HG03159 (cell line): ENCODE results near the gene ADAMTSL2.

Source experiments
- ATAC-seq: cut with Tn5 transposase; IDR thresholded peaks from one replicate; pipeline ENCODE4 v1.9.1; 2021; ENCODE audit warnings: mild to moderate bottlenecking, moderate library complexity; ENCODE audit not compliant: unreplicated experiment

ADAMTSL2 gene

DNA sequence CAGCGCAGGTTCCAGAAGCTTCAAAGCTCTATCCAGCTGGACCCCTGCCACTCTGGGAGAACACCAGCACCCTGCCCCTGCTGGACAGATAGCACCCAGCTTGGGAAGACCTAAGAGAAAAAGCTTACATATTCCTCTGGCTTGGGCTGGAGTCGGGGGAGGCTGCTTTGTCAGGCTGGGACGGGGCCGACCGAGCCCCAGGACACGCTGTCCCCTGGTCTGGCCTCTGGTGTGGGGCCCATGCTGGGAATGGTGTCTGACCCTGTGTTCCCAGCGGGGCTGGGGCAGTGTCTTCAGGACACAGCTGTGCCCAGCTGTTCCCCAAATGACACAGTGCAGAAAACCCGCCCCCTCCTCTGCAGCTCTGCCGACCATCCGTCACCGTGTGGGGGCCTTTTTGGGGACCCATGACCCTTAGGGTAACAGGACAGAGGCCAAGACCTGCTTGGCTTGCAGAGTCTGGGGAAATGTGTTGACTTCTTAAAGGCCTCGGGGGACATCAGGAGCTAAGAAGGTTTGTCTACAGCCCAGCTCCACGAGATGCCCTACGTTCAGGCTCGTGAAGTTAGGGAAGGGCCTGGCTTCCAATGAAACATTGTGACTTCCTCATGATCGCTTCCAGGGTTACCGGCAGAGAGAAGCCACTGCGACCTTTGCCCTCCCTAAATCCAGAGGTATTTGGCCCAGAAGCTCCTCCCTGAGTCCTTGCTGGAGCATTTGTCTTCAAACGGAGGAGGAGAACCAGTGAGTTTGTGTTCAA, 35.2 kb upstream of the ADAMTSL2 start:
- no peak for ATAC-seq

DNA sequence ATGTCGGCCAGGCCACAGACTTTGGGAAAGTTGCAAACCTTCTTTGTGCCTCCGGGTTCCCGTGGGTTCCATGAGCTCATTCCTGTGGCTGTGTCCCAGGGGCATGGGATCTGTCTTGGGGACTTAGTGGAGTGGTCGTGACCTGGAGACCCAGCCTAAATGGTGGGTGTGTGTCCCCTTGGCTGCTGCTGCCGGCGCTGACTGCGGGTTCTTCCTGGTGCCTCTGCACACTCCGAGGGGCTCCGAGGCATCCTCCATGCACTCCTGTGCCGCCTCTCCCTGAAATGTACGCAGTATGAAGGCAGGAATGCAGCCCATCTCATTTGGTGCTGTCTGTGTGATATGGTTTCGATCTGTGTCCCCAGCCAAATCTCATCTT, 34.6 kb upstream of the ADAMTSL2 start:
- ATAC-seq, result no peak

DNA sequence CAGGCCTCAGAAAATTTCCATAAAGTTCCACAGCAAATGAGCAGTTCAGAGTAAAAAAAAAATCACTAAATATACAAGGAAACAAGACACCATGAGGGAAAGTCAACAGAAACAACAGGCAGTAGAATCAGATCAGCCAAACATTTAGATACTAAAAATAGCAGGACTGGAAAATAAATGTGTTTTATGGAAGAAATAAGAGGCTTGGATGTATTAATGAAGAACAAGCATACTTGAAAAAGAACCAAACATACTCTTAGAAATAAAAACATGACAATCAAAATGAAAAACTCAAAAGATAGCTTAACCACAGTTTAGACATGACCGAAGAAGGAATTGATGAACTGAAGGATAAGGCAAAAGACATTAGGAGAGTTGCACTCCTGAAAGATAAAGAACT, 32.4 kb upstream of the ADAMTSL2 start:
- no peak for ATAC-seq

DNA sequence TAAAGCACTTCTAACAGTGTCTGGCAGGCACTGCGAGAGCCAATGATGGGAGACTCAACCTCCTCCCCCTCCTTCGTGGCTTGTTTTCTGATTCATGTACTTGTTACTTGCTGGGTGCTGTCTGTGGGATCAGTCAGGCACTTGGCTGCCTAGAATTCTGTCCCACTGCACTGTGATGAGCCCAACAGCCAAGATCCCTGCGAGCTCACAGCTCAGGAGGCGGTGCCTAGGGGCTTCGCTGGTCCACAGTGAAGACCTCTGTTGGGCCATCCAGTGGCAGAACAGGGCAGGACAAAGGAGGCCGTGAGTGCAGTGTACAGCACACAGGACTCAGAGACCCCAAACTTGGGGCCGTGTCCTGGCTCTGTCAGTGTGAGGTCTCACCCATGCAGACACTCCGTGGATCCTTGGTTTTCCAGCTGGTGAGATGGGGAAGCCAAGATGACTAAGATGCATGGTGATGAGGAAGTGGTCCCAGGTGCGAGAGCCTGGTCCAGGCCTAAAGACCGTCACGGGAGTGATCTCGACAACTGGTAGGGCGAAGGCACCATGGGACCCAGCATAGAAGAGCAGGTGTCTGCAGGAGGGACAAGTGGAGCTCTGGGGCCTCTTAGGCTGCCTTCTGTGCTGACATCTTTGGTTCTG, 29.2 kb upstream of the ADAMTSL2 start:
- ATAC-seq, result no peak

DNA sequence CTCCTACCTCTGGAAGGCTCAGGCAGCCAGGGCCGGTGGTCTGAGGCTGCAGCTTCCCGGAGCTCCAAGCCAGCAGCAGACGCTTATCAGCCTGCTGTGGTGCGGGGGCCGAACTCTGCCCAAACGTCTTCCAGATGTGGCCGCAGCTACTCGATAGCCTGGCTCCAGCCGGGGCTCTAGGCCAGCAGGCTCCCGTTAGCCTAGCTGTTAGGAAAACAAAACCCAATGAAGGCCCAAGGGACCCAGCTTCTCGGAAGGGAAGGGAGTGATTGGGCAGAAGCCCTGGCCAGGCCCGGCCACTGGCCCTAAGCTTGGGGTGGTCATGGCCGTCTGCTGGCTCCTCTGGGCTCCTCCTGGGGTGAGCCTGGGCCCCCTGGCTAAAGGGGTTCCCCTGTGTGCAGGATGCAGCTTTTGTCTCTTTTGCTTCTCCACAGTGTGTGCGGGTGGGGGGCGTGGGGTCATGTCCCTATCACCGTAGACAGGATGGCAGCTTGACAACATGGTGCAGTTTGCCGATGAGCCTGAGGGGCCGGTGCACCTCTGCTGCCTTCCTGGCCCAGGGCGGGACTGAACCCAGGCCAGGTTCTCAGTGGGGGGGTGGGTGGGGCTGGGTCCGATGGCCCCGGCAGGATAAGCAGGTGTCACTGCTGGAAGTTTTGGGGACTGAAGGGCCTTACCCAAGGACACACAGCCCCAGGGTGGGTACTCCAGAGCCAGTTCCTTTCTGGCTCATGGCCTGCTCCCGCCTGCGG, 28.4 kb upstream of the ADAMTSL2 start:
- no peak for ATAC-seq

DNA sequence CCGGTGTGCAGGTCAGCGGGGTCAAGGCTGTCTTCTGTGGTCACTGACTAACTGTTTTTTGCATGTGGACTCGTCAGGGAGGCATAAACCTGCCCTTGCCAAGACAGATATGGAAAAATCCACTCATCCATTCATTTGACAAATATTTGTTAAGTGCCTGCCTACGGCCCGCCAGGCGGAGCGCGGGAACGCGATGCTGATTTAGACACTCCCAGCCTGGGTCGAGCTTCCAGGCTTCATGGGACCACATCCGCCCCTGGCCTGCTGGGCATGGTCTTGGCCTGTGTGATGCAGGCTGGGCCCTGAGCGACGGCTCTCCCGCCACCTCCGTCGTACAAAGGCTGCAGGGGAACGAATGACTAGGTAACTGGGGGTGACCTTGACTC, 27.9 kb upstream of the ADAMTSL2 start:
- ATAC-seq, result no peak

DNA sequence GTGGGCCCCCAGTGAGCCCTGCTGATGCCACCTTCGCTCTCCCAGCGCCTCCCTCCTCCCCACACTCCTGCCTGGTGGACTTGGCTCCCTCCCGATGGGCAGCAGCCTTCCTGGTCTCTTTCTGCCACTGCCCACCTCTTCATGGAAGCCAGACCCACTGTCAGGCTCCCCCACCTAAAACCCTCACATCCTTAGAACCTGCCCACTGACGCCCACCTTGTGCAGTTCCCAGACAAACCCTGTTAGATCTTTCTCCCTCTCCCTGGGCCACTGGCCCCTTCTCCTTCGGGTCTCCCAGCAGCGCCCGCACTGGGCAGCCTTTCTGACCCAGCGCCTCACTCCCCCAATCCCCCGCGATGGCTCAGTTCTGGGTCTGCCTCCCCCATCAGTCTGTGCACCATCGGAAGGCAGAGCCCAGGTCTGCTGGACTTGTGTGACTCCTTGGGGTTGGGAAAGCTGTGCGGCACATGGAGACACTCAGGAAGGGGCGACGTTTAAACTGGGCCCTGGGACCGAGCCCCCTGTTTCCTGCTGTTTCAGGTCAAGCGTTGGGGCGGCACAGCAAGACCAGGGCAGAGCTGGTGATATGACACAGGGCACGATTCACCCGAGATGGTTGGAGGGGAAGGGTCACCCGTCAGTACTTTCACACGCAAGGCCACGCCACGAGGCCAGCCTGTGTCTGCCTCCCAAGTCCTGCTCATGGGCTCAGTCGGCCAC, 27.1 kb upstream of the ADAMTSL2 start:
- no peak for ATAC-seq

DNA sequence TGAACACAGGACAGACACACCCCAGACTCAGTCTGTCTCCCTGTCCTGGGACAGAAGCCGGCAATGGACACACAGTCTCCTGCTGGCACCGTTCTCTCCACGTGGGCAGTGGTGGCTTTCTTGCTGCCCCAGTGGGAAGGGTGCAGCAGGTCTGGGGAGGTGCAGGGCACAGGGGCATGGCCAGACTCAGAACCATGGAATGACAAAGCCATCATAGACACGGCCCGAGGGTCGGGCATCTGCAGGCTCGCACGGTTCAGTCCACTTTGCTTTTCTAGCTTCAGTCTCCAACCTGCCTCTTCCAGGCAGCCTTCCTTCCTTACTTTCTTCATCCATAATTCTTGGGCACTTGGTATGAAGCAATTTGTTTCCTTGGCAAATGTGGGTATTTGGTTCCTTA, 26.5 kb upstream of the ADAMTSL2 start:
- ATAC-seq, result no peak

DNA sequence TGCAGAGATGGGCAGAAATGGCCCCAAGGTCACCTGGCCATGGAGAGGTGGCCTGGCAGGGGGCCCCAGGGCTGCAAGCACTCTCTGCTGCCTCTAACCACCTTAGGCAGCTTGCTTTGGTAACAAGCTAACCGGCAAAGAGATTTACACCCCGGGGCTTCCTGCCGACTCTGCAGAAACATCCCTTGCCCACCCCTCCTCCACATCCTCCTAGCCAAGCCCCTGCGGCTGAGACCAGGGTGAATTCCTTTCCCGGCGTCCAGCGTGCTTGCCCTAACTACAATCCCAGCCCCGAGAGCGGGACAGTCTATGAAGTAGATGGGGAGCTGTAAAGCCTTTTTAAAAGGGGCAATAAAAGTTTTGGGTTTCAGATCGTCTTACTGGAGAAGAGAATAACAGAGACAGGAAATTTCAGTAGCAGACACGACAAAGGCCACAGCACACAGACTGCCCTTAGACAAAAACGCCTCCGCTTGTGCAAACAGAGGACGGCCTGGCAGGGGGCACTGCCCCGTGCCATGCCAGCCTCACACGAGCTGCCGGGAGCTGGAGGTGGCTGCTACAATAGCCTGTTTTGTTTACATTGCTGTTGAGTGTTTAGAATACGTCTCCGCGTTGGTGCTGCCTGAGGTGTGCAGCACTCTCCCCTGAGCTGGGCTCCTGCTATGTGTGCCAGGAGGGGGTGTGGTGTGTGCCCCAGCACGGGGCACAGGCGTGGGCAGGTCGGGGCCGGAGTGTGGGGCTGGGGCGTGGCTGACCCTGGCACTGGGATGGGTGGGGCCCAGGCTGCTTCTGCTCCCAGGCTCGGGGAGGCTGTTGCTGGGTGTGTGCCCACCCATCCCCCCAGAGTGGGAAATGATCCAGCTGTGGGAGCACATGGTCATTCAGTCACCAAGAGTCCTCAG, 25.1 kb upstream of the ADAMTSL2 start:
- no peak for ATAC-seq

DNA sequence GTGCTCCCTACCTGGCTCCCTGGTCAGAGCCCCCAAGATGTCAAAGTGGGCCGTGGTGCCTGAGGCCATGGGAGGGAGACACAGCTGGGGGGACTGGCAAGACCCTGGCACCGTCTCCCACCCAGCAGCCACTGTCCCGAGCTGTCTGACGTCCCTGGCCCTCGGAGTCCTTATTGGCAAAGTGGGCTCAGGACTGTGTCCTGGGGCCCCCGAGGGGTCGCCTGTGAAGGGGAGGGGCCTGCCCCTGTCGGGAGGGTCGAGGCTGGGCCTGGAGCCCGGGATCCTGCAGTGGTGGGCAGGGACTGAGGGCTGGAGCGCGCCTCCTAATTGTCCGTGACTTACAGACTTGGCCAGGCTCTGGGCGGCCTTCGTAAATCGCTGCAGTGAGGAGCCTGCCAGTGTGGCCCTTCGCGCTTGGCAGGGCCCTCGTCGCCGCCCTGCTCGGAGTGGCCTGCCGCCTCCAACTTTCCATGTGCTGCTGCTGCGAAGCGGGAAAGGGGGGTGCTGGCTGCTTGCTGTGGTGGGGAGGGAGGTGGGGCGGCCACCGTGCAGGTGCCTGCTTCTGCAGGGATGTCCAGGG, 23.5 kb upstream of the ADAMTSL2 start:
- ATAC-seq, result no peak

DNA sequence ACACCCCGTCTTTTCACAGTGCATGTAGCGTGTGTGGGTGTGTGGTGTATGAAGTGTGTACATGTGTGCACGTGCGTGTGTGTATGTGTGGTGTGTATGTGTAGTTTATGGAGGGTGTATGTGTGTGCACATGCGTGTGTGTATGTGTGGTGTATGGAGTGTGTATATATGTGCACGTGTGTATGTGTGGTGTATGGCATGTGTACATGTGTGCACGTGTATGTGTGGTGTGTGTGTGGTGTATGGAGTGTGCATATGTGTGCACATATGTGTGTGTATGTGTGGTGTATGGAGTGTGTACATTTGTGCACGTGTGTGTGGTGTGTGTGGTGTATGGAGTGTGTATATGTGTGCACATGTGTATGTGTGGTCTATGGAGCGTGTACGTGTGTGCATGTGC, 22.9 kb upstream of the ADAMTSL2 start:
- ATAC-seq, result no peak

DNA sequence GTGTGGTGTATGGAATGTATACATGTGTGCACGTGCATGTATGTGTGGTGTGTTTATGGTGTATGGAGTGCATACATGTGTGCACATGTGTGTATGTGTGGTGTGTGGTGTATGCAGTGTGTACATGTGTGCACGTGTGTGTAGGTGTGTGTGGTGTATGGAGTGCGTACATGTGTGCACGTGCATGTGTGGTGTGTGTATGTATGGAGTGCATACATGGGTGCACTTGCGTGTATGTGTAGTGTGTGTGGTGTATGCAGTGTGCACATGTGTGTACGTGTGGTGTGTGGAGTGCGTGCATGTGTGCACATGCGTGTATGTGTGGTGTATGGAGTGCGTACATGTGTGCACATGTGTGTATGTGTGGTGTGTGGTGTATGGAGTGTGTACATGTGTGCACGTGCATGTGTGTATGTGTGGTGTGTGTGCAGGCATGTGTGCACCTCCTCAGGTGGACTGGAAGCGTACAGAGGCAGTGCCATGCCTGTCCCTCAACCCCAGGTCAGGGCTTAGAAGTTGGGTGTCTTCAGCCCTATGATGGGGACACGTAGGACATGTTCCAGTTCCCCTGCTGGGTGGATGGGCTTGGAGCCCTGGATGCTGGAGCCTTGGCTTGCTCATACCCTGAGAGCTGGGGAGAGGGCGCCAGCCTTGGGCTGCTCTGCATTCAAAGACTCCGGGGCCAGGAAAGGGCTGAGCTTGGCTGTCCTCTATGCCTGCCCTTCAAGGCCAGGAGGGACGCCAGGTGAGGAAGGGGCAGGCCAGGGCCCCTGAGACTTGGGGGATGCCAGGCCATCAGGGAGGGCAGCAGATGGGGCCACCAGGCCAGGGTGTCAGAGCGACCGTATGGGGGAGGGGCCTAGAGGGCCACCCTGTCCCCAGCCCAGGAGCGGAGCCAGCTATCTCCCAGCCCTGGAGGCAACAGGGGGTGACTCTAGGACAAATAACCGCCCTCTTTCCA, 22.0 kb upstream of the ADAMTSL2 start:
- no peak for ATAC-seq

DNA sequence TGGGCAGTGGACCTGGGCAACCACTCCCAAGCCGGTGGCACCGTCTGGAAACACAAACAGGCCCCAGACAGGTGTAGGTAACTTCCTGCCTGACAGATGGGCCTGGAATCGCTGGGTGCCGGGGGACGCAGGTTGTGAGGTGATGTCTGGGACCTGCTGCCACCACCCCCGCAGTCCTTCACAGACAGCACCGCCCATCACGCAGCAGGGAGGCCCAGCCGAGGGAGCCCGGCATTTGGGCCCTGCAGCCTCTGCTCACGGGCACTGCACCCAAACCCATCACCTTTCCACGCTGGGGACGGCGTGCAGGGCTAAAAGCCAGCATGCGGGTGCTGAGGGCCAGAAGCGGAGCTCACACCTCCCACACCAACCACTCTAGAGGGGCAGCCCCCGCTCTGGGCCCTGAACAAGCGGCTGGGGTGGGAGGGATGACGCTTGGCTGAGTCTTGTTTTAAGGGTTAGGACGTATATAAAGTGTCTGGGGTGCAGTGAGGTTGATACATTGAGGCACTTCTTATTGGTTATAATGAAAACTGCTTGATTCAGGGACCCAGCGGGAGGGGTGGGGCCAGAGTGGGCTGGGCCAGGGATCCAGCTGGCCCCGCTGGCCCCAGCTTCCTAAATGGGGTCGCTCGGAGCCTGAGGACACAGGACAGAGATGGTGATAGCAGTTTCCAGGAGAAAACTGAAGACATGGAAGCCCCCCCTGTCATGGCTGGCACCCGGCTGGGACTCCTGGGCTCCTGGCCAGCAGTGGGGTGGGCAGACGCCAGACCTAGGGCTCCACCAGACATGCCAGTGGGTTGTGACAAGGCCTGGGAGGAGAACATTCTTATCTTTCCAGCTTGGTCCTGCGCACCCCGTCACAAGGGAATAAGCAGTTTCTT, 21.0 kb upstream of the ADAMTSL2 start:
- no peak for ATAC-seq

DNA sequence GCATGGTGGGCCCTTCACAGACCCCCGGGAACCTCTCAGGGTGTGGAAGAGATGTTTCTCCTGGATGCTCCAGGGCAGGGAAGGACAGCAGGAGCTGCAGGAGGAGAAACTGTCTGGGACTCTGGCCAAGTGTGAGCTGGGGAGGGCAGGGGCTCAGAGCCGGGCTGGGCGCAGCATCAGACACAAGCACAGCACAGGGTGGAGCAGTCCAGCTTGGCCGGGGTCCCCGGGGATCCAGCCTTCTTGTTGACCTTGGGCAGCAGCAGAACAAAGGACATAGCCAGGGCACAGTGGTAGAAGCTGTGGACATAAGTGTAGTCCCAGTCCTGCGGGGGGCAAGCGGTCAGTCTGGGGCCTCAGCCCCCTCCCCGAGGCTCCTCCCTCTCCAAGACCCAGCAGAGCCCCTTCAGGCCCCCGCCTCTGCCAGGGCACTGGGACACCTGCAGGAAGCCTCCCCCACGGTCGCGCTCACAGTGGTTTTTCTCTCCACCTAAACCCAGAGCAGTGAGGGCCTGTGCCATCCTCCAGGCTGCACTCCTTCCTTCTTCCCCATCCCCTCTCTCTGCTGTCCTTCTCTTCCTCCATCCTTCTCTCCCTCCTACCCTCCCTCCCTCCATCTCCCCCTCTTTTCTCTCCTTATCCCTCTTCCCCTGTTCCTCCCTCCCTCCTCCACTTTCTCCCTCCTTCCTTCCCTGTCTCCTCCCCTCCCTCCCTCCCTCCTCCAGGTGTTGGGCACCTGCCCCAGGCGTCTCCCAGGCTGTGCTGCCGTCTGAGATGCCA, 19.9 kb upstream of the ADAMTSL2 start:
- ATAC-seq, result no peak

DNA sequence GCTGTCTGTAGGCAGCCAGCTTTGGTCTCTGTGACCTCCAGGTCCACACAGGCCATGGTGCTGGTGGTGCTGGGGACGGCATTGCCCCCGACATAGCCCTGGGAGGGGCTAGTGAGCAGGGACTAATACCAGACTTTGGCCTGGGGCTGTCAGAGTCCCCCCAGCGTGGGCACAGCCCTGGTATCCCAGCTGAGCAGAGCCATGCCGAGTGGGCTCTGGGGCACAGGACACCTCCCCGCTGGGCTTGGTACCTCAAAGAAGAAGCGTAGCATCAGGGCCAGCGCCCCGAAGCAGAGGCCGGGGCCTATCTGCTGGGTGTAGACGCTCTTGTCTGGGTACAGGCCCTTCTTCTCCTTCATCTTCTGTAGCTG, 19.3 kb upstream of the ADAMTSL2 start:
- no peak for ATAC-seq

DNA sequence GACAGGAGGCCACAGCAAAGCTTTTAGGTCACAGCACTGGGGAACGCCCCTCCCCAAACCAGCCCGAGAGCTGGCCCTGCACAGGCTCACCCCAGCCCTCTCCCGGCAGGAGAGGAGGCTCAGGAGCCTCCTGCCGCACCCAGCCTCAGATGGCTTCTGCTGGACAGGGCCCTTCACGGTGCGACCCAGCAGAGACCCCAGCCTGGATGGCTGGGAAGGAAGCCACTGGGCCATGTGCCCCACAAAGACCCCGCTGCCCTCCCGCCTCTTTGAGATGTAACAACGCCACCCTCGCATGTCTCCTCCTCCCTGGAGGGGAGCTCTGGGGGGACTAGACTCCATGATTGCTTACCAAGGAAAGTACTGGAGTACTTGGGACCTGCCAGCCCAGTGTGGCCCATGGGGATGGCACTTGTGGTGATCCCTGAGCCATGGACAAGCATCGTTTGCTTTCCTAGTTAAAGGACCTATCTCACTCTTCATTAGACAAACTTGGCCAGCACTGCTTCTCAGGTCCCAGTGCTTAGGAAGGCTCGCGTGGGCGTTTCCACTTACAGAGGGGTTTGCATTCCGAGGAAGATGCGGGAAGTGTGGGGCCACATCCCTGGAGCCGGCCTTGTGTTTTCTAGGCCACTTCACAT, 18.8 kb upstream of the ADAMTSL2 start:
- no peak for ATAC-seq
